SU-DHL-6 (cell line): ENCODE measurements around the gene JAKMIP1.

Experiments used
- H2AFZ ChIP-seq: fragments of 200-600 bp; sonication (generic); 2 replicates; pipeline ENCODE4 v1.6.1; 2014; ENCODE audit warnings: low read depth, mild to moderate bottlenecking, moderate library complexity, mixed read lengths, antibody characterized with exemption, low read length; ENCODE audit not compliant: severe bottlenecking
- H3F3A ChIP-seq: fragments of 200-600 bp; shearing (Covaris generic); 2 replicates; pipeline ENCODE4 v1.6.0; 2016; ENCODE audit warnings: antibody characterized with exemption, mild to moderate bottlenecking; ENCODE audit not compliant: insufficient read depth
- H3K27ac ChIP-seq: fragments of 200-600 bp; sonication (generic); 2 replicates; pipeline ENCODE4 v1.5.1; 2016; ENCODE audit warnings: low read depth, mild to moderate bottlenecking, low read length, moderate library complexity, mixed read lengths
- H3K27me3 ChIP-seq: fragments of 200-600 bp; sonication (generic), shearing (Covaris generic); 2 replicates; pipeline ENCODE4 v1.6.0; 2014; ENCODE audit warnings: mild to moderate bottlenecking, low read length
- H3K36me3 ChIP-seq: fragments of 200-600 bp; sonication (generic); 2 replicates; pipeline ENCODE4 v1.6.1; 2014; ENCODE audit warnings: mild to moderate bottlenecking, low read length, mixed read lengths
- H3K4me2 ChIP-seq: fragments of 300-600, 200-600 bp; shearing (Covaris generic), sonication (generic); 2 replicates; pipeline ENCODE4 v1.6.0; 2014; ENCODE audit warnings: low read length, low read depth, mild to moderate bottlenecking; ENCODE audit not compliant: poor library complexity, severe bottlenecking
- H3K4me3 ChIP-seq: fragments of 200-600 bp; sonication (generic); 2 replicates; pipeline ENCODE4 v1.5.1; 2014; ENCODE audit warnings: antibody characterized with exemption, low read length, mild to moderate bottlenecking, mixed read lengths; ENCODE audit not compliant: insufficient read depth, poor library complexity, severe bottlenecking
- H3K79me2 ChIP-seq: fragments of 200-600 bp; sonication (generic); 2 replicates; pipeline ENCODE4 v1.6.1; 2014; ENCODE audit warnings: mild to moderate bottlenecking, low read length, moderate library complexity; ENCODE audit not compliant: insufficient read depth
- H3K9ac ChIP-seq: fragments of 200-600 bp; sonication (generic); 2 replicates; pipeline ENCODE4 v1.7.0; 2014; ENCODE audit warnings: mild to moderate bottlenecking, low read length
- H3K9me2 ChIP-seq: fragments of 200-600 bp; sonication (generic); replicated peaks from 2 replicates; pipeline ENCODE4 v1.6.1; 2014; ENCODE audit warnings: low read length; ENCODE audit not compliant: insufficient read depth
- H3K9me3 ChIP-seq: fragments of 200-600 bp; sonication (generic); 2 replicates; pipeline ENCODE4 v1.6.1; 2014; ENCODE audit warnings: low read length, mixed read lengths; ENCODE audit not compliant: insufficient read depth
- H4K20me1 ChIP-seq: fragments of 200-600 bp; sonication (generic); 2 replicates; pipeline ENCODE4 v1.6.1; 2014; ENCODE audit warnings: low read depth, mild to moderate bottlenecking, antibody characterized with exemption, low read length, moderate library complexity, mixed read lengths
- CTCF ChIP-seq: fragments of 200-600 bp; sonication (generic); IDR thresholded peaks from one replicate; pipeline ENCODE4 v1.5.1; 2017; ENCODE audit warnings: antibody characterized with exemption, mild to moderate bottlenecking, low read length, moderate library complexity; ENCODE audit not compliant: insufficient read depth, poor library complexity, severe bottlenecking
- EZH2phosphoT487 ChIP-seq: fragments of 200-600 bp; sonication (generic), shearing (Covaris generic); conservative IDR thresholded peaks from 2 replicates; pipeline ENCODE4 v1.6.1; 2018; ENCODE audit warnings: mild to moderate bottlenecking, antibody characterized with exemption, low read length, moderate library complexity, mixed read lengths

JAKMIP1 gene

GRCh38 chr4:6042293-6043063 is 157.9 kb downstream of the JAKMIP1 start:
- Histone ChIP-seq H3K79me2 (no peaks in the 10 kb centered on the region), H3F3A (no peaks in the 10 kb centered on the region), H4K20me1 (no peaks in the 10 kb centered on the region), H3K9me3 (no peaks in the 10 kb centered on the region), H3K9ac (no peak overlapping the region), H3K27ac (no peak overlapping the region), H3K4me3 (no peak overlapping the region), H3K4me2 (no peak overlapping the region), H3K27me3 (no peaks in the 10 kb centered on the region), H2AFZ (no peak overlapping the region), H3K9me2 (no peaks in the 10 kb centered on the region), H3K36me3 (no peaks in the 10 kb centered on the region)
- no peak for TF ChIP-seq CTCF
- TF ChIP-seq EZH2phosphoT487 = no peak

GRCh38 chr4:6041800-6042199 is 158.5 kb downstream of the JAKMIP1 start:
- H3F3A ChIP-seq = no peaks in the 10 kb centered on the region
- TF ChIP-seq EZH2phosphoT487 (no peak), CTCF (no peak)
- no peak overlapping the region for H3K4me3 ChIP-seq
- no peaks in the 10 kb centered on the region for H3K9me3 ChIP-seq
- H3K36me3 ChIP-seq = no peaks in the 10 kb centered on the region
- H3K79me2 ChIP-seq = no peaks in the 10 kb centered on the region
- H3K27ac ChIP-seq = no peak overlapping the region
- no peaks in the 10 kb centered on the region for H3K9me2 ChIP-seq
- H3K27me3 ChIP-seq = no peaks in the 10 kb centered on the region
- H3K9ac ChIP-seq = no peak overlapping the region
- no peak overlapping the region for H3K4me2 ChIP-seq
- no peaks in the 10 kb centered on the region for H4K20me1 ChIP-seq
- no peak overlapping the region for H2AFZ ChIP-seq

DNA sequence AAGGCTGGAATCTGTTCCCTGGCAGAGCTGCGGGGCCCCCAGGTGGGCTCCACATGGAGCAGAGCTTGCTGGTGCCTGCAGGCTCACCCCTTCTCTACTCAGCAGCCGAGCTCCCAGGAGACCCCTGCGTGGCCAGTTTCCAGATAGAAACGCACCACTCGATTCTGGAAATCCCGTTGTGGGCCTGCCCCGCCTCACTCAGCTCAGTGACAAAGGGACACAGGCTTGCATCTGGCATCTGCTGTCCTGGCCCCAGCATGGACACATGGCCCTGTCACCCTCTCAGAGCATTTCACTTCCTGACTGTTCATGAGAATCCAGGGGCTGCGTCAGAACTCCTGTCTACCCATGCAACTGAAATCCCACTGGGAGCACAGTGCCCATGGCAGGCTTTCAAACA is 161.6 kb downstream of the JAKMIP1 start:
- Histone ChIP-seq H3K79me2 (no peaks in the 10 kb centered on the region), H3K36me3 (no peaks in the 10 kb centered on the region), H3F3A (no peaks in the 10 kb centered on the region), H3K4me2 (no peak overlapping the region), H3K4me3 (no peak overlapping the region), H2AFZ (no peak overlapping the region), H4K20me1 (no peaks in the 10 kb centered on the region), H3K9me3 (no peaks in the 10 kb centered on the region), H3K9ac (no peak overlapping the region), H3K27me3 (no peaks in the 10 kb centered on the region), H3K27ac (no peak overlapping the region), H3K9me2 (no peaks in the 10 kb centered on the region)
- TF ChIP-seq CTCF (no peak), EZH2phosphoT487 (no peak)
